IMR-90 (cell line): ENCODE data around the gene POC1B. TPM values are rescaled to one million over a fixed set of nuclear protein-coding genes. Genes with fewer than 3 reads are reported as not detected.

Experiments
- ATAC-seq: fragments of 200-7000 bp; cut with Tn5 transposase; 2 replicates; pipeline ENCODE4 v1.9.1; 2020; ENCODE audit warnings: low read depth, mild to moderate bottlenecking, moderate library complexity
- BruUV-seq: library from RNA; stranded (reverse); fragments of 400-500 nt; replicated peaks from 2 replicates; lab custom pipeline; 2021; lab: Mats Ljungman, UMichigan
- CTCF ChIA-PET: fragments of 300-600 bp; formaldehyde crosslinking; extraction: SDS; loops from one replicate; lab custom pipeline; 2021; ENCODE audit warnings: antibody characterized with exemption; lab: Yijun Ruan, JAX
- POLR2A ChIA-PET: fragments of 300-600 bp; sonication (Branson Sonifier 250); formaldehyde crosslinking; loops from one replicate; lab custom pipeline; 2022; ENCODE audit warnings: antibody characterized with exemption; ENCODE audit not compliant: unreplicated experiment; lab: Charles Lee
- DNase-seq: peaks from one replicate; pipeline ENCODE4 v3.0.0; 2013
- H2AFZ ChIP-seq: replicated peaks from 2 replicates; pipeline ENCODE3; 2013; ENCODE audit warnings: low read length, mild to moderate bottlenecking; ENCODE audit not compliant: poor library complexity
- H2AK5ac ChIP-seq: 2 replicates; pipeline ENCODE4 v1.6.1; 2013; ENCODE audit warnings: low read depth, low read length, inconsistent platforms
- H2AK9ac ChIP-seq: replicated peaks from 2 replicates; pipeline ENCODE3; 2013; ENCODE audit warnings: mild to moderate bottlenecking, low read depth, low read length, moderate library complexity; ENCODE audit not compliant: poor library complexity
- H2BK120ac ChIP-seq: 2 replicates; pipeline ENCODE4 v1.6.1; 2013; ENCODE audit warnings: low read depth, low read length, inconsistent platforms
- H2BK15ac ChIP-seq: 3 replicates; pipeline ENCODE4 v1.6.1; 2013; ENCODE audit warnings: low read depth, low read length, inconsistent platforms
- H2BK20ac ChIP-seq: 2 replicates; pipeline ENCODE4 v1.6.1; 2013; ENCODE audit warnings: low read depth, mild to moderate bottlenecking, inconsistent platforms, low read length, moderate library complexity
- H2BK5ac ChIP-seq: 2 replicates; pipeline ENCODE4 v1.6.1; 2013; ENCODE audit warnings: mild to moderate bottlenecking, low read depth, low read length, inconsistent platforms; ENCODE audit not compliant: poor library complexity, severe bottlenecking
- H3K14ac ChIP-seq: replicated peaks from 2 replicates; pipeline ENCODE4 v1.6.1; 2013; ENCODE audit warnings: low read depth, low read length, inconsistent platforms
- H3K18ac ChIP-seq: 2 replicates; pipeline ENCODE4 v1.6.1; 2013; ENCODE audit warnings: low read depth, low read length, control low read depth
- H3K23ac ChIP-seq: 2 replicates; pipeline ENCODE4 v1.6.1; 2013; ENCODE audit warnings: low read depth, low read length, inconsistent platforms
- H3K27ac ChIP-seq: 2 replicates; pipeline ENCODE4 v1.5.1; 2013; ENCODE audit warnings: mild to moderate bottlenecking, control low read depth, low read length; ENCODE audit not compliant: insufficient read depth
- H3K27me3 ChIP-seq: 2 replicates; pipeline ENCODE4 v1.6.1; 2013; ENCODE audit warnings: low read length; ENCODE audit not compliant: control insufficient read depth, insufficient read depth
- H3K36me3 ChIP-seq: 2 replicates; pipeline ENCODE4 v1.6.1; 2013; ENCODE audit warnings: low read length, mixed read lengths; ENCODE audit not compliant: control insufficient read depth, insufficient read depth
- H3K4ac ChIP-seq: 2 replicates; pipeline ENCODE4 v1.6.1; 2013; ENCODE audit warnings: low read depth, low read length, inconsistent platforms
- H3K4me1 ChIP-seq: 2 replicates; pipeline ENCODE4 v1.6.1; 2013; ENCODE audit warnings: low read length, mixed read lengths; ENCODE audit not compliant: control insufficient read depth, insufficient read depth
- H3K4me2 ChIP-seq: 2 replicates; pipeline ENCODE4 v1.6.1; 2013; ENCODE audit warnings: low read depth, mild to moderate bottlenecking, control low read depth, low read length, moderate library complexity
- H3K4me3 ChIP-seq: 2 replicates; pipeline ENCODE4 v1.5.1; 2013; ENCODE audit warnings: low read depth, mild to moderate bottlenecking, control low read depth, low read length, moderate library complexity; ENCODE audit not compliant: insufficient read depth
- H3K56ac ChIP-seq: 2 replicates; pipeline ENCODE4 v1.6.1; 2013; ENCODE audit warnings: low read length, inconsistent platforms; ENCODE audit not compliant: insufficient read depth; ENCODE audit errors: extremely low read depth
- H3K79me1 ChIP-seq, 2 experiments: 2 replicates each; pipeline ENCODE4 v1.6.1; 2013; ENCODE audit warnings: low read length in 2 of 2, inconsistent platforms in 1 of 2, low read depth in 1 of 2
- H3K9ac ChIP-seq: 2 replicates; pipeline ENCODE4 v1.6.1; 2013; ENCODE audit warnings: low read depth, low read length, control low read depth
- H3K9me1 ChIP-seq: 2 replicates; pipeline ENCODE4 v1.6.1; 2013; ENCODE audit warnings: low read length, inconsistent platforms; ENCODE audit not compliant: insufficient read depth
- H3K9me3 ChIP-seq: 2 replicates; pipeline ENCODE4 v1.6.1; 2013; ENCODE audit warnings: low read length; ENCODE audit not compliant: control insufficient read depth, insufficient read depth
- H4K20me1 ChIP-seq: 2 replicates; pipeline ENCODE4 v1.6.1; 2013; ENCODE audit warnings: low read length, inconsistent platforms; ENCODE audit not compliant: insufficient read depth
- H4K5ac ChIP-seq: 2 replicates; pipeline ENCODE4 v1.6.1; 2013; ENCODE audit warnings: mild to moderate bottlenecking, low read depth, low read length, control low read depth
- H4K8ac ChIP-seq, 2 experiments: 2 replicates each; pipeline ENCODE4 v1.6.1; 2013; ENCODE audit warnings: low read depth in 2 of 2, low read length in 2 of 2, control low read depth in 1 of 2, inconsistent platforms in 1 of 2
- H4K91ac ChIP-seq: 2 replicates; pipeline ENCODE4 v1.6.1; 2013; ENCODE audit warnings: low read depth, low read length, inconsistent platforms; ENCODE audit not compliant: insufficient read depth
- BHLHE40 ChIP-seq: fragments of 150-350 bp; IDR thresholded peaks from 2 replicates; pipeline ENCODE4 v1.6.1; 2016; ENCODE audit warnings: mild to moderate bottlenecking, low read depth, low read length
- CEBPB ChIP-seq: IDR thresholded peaks from 2 replicates; pipeline ENCODE4 v1.6.1; 2012; ENCODE audit warnings: low read depth, low read length, improper control_type of control experiment
- CHD1 ChIP-seq: IDR thresholded peaks from 2 replicates; pipeline ENCODE4 v1.6.1; 2012; ENCODE audit warnings: low read depth, low read length, improper control_type of control experiment
- ELK1 ChIP-seq: fragments of 150-350 bp; IDR thresholded peaks from 2 replicates; pipeline ENCODE4 v1.6.1; 2016; ENCODE audit warnings: low read depth, mild to moderate bottlenecking, low read length, moderate library complexity, borderline replicate concordance
- FOS ChIP-seq: fragments of 150-350 bp; IDR thresholded peaks from 2 replicates; pipeline ENCODE4 v1.6.1; 2016; ENCODE audit warnings: low read depth, low read length
- MAFK ChIP-seq: IDR thresholded peaks from 2 replicates; pipeline ENCODE4 v1.6.1; 2012; ENCODE audit warnings: low read depth, low read length, improper control_type of control experiment
- MAZ ChIP-seq: IDR thresholded peaks from 2 replicates; pipeline ENCODE4 v1.6.1; 2012; ENCODE audit warnings: low read depth, mild to moderate bottlenecking, low read length, improper control_type of control experiment, moderate library complexity, borderline replicate concordance
- MXI1 ChIP-seq: IDR thresholded peaks from 2 replicates; pipeline ENCODE4 v1.6.1; 2012; ENCODE audit warnings: low read depth, mild to moderate bottlenecking, low read length, moderate library complexity, borderline replicate concordance
- NFE2L2 ChIP-seq: fragments of 150-350 bp; IDR thresholded peaks from 2 replicates; pipeline ENCODE4 v1.6.1; 2016; ENCODE audit warnings: low read depth, mild to moderate bottlenecking, low read length
- POLR2A ChIP-seq: IDR thresholded peaks from 2 replicates; pipeline ENCODE4 v1.6.1; 2012; ENCODE audit warnings: mild to moderate bottlenecking, low read depth, low read length
- RAD21 ChIP-seq: IDR thresholded peaks from 2 replicates; pipeline ENCODE4 v1.6.1; 2012; ENCODE audit warnings: low read length, improper control_type of control experiment
- RCOR1 ChIP-seq: IDR thresholded peaks from 2 replicates; pipeline ENCODE4 v1.6.1; 2012; ENCODE audit warnings: mild to moderate bottlenecking, low read length, improper control_type of control experiment; ENCODE audit not compliant: insufficient replicate concordance
- RFX5 ChIP-seq: IDR thresholded peaks from 2 replicates; pipeline ENCODE4 v1.8.0; 2012; ENCODE audit warnings: low read depth, mild to moderate bottlenecking, low read length, moderate library complexity
- SMC3 ChIP-seq: fragments of 150-350 bp; IDR thresholded peaks from 2 replicates; pipeline ENCODE4 v1.6.1; 2016; ENCODE audit warnings: low read depth, mild to moderate bottlenecking, antibody characterized with exemption, low read length, moderate library complexity
- WGBS, 2 experiments: methylation state at CpG; one replicate each; pipeline versions ENCODE4 v1.1.5 to v1.1.7; 2013; ENCODE audit warnings: missing lambda C conversion rate in 2 of 2; ENCODE audit not compliant: insufficient read length in 1 of 2; ENCODE audit errors: extremely low coverage in 2 of 2; 5-methylcytosine and 5-hydroxymethylcytosine counted together
- dilution Hi-C: fragments of 300-500 bp; cut with HindIII; formaldehyde crosslinking; loops from one replicate; pipeline ENCODE4 v1.14.3; 2018; ENCODE audit warnings: low sequenced_read_pairs; ENCODE audit not compliant: unreplicated experiment
- in situ Hi-C: fragments of 300-500 bp; cut with MboI; formaldehyde crosslinking; loops from 3 replicates; pipeline ENCODE4 v1.14.3; 2019; ENCODE audit warnings: low sequenced_read_pairs, inconsistent platforms, mixed read lengths
- intact Hi-C: fragments of 100-400 bp; cut with micrococcal nuclease; formaldehyde crosslinking; loops from 2 replicates; pipeline ENCODE4 v1.10.0; 2022
- polyA plus RNA-seq, 3 experiments: library from polyadenylated mRNA; depleted of rRNA; stranded (reverse); fragments of >200 nt; gene quantifications; 2 replicates each; pipeline ENCODE4 v1.2.3, GENCODE V29; 2012; ENCODE audit warnings: low replicate concordance in 1 of 3
- total RNA-seq: library from RNA; depleted of rRNA; stranded (reverse); fragments of >200 nt; gene quantifications from 2 replicates; pipeline ENCODE4 v1.2.3, GENCODE V29; 2012
- TF ChIP-seq, protein P1 (sequence below): conservative IDR thresholded peaks from 2 replicates; pipeline ENCODE4 v1.5.1; 2012; ENCODE audit warnings: mild to moderate bottlenecking, low read depth, low read length, improper control_type of control experiment
- TF ChIP-seq, protein P2 (sequence below): fragments of 150-350 bp; IDR thresholded peaks from 2 replicates; pipeline ENCODE4 v1.6.1; 2017; ENCODE audit warnings: mild to moderate bottlenecking, antibody characterized with exemption, low read length, low read depth

Gene POC1B
- total and polyA plus RNA-seq, 2 of the 4 experiments (the other 2 are of a cell fraction), result 5.0 to 10.4 TPM

- Histone ChIP-seq H3K23ac (peak overlapping the region; percentile 71; the same call in 1 of the 2 replicates), H4K91ac (peak overlapping the region; percentile 59), H2BK15ac (peak overlapping the region; percentile 59; the same call in 2 of the 3 replicates), H3K4me1 (peaks cover 6% of the 10 kb centered on the region; the same call in 1 of the 2 replicates), H3K79me1 (peaks cover 4 to 15% of the 10 kb centered on the region in 2 experiments; a peak in 1 of 4 replicates), H2AK9ac (peak overlapping the region; percentile 5), H3K14ac (peak overlapping the region; percentile 85), H3K27me3 (no peaks in the 10 kb centered on the region), H3K4ac (peak overlapping the region; percentile 69; the same call in 1 of the 2 replicates), H4K8ac (peak overlapping the region in 1 of 2 experiments; percentile 66; a peak in 1 of 4 replicates), H3K4me2 (no peak overlapping the region; the same call in 1 of the 2 replicates), H3K9ac (no peak overlapping the region), H2AFZ (peak overlapping the region; percentile 47), H3K27ac (no peak overlapping the region), H2BK20ac (peak overlapping the region; percentile 88), H3K56ac (no peak overlapping the region), H2AK5ac (peak overlapping the region; percentile 67), H3K9me3 (no peaks in the 10 kb centered on the region), H3K36me3 (no peaks in the 10 kb centered on the region), H4K20me1 (no peaks in the 10 kb centered on the region), H3K18ac (peak overlapping the region; percentile 42; the same call in 1 of the 2 replicates), H3K9me1 (0 out of 2 replicates have a peak, but pooled peaks cover 2% of the 10 kb centered on the region), H2BK120ac (peak overlapping the region; percentile 83), H4K5ac (no peak overlapping the region; the same call in 1 of the 2 replicates), H2BK5ac (peak overlapping the region; percentile 83), H3K4me3 (no peak overlapping the region)
- BruUV-seq, result no TSS peak
- DNase-seq, result peak; percentile 86
- CTCF ChIA-PET, result no interaction called here
- 33% methylated on average over 1 of the region's 4 CpGs; no CpG with 5 or more reads in 1 of the 2 experiments for WGBS, 2 experiments
- intact Hi-C loops (no loop called here), dilution Hi-C loops (no loop called here), in situ Hi-C loops (no loop called here)
- POLR2A ChIA-PET, result no interaction called here
- ATAC-seq, result peak; percentile 69
- TF ChIP-seq FOS, result peak; percentile 28; the same call in 1 of the 2 replicates
- TF ChIP-seq MAFK, result no peak
- no peak for TF ChIP-seq RFX5
- TF ChIP-seq, protein P1, sequence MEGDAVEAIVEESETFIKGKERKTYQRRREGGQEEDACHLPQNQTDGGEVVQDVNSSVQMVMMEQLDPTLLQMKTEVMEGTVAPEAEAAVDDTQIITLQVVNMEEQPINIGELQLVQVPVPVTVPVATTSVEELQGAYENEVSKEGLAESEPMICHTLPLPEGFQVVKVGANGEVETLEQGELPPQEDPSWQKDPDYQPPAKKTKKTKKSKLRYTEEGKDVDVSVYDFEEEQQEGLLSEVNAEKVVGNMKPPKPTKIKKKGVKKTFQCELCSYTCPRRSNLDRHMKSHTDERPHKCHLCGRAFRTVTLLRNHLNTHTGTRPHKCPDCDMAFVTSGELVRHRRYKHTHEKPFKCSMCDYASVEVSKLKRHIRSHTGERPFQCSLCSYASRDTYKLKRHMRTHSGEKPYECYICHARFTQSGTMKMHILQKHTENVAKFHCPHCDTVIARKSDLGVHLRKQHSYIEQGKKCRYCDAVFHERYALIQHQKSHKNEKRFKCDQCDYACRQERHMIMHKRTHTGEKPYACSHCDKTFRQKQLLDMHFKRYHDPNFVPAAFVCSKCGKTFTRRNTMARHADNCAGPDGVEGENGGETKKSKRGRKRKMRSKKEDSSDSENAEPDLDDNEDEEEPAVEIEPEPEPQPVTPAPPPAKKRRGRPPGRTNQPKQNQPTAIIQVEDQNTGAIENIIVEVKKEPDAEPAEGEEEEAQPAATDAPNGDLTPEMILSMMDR, result no peak
- TF ChIP-seq MXI1, result no peak
- TF ChIP-seq, protein P2, sequence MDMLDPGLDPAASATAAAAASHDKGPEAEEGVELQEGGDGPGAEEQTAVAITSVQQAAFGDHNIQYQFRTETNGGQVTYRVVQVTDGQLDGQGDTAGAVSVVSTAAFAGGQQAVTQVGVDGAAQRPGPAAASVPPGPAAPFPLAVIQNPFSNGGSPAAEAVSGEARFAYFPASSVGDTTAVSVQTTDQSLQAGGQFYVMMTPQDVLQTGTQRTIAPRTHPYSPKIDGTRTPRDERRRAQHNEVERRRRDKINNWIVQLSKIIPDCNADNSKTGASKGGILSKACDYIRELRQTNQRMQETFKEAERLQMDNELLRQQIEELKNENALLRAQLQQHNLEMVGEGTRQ, result no peak
- no peak for TF ChIP-seq POLR2A
- no peak for TF ChIP-seq SMC3
- peak; percentile 98 for TF ChIP-seq BHLHE40
- TF ChIP-seq MAZ, result no peak
- TF ChIP-seq CEBPB, result peak; percentile 3; the same call in 1 of the 2 replicates
- TF ChIP-seq RAD21, result no peak
- TF ChIP-seq CHD1, result no peak
- peak; percentile 51; the same call in 1 of the 2 replicates for TF ChIP-seq NFE2L2
- TF ChIP-seq RCOR1, result no peak
- TF ChIP-seq ELK1, result no peak
Observed at GRCh38 chr12:89439941-89440340, 85.9 kb downstream of the POC1B start.
